GM18951 (cell line): ENCODE measurements around the gene SRRM5.
A peak's percentile ranks its signal among the peaks of the same experiment; 100 is the strongest.

Experiments used
- POLR2A ChIP-seq: IDR thresholded peaks from 4 replicates; pipeline ENCODE4 v1.6.1; 2011; ENCODE audit warnings: mild to moderate bottlenecking; ENCODE audit not compliant: insufficient read length, insufficient read depth; ENCODE audit errors: extremely low read depth
- in situ Hi-C: fragments of 300-500 bp; cut with MboI; formaldehyde crosslinking; loops from one replicate; pipeline ENCODE4 v1.12.0; 2022; ENCODE audit warnings: low sequenced_read_pairs, mixed read lengths, inconsistent platforms; ENCODE audit not compliant: unreplicated experiment

SRRM5 gene, protein sequence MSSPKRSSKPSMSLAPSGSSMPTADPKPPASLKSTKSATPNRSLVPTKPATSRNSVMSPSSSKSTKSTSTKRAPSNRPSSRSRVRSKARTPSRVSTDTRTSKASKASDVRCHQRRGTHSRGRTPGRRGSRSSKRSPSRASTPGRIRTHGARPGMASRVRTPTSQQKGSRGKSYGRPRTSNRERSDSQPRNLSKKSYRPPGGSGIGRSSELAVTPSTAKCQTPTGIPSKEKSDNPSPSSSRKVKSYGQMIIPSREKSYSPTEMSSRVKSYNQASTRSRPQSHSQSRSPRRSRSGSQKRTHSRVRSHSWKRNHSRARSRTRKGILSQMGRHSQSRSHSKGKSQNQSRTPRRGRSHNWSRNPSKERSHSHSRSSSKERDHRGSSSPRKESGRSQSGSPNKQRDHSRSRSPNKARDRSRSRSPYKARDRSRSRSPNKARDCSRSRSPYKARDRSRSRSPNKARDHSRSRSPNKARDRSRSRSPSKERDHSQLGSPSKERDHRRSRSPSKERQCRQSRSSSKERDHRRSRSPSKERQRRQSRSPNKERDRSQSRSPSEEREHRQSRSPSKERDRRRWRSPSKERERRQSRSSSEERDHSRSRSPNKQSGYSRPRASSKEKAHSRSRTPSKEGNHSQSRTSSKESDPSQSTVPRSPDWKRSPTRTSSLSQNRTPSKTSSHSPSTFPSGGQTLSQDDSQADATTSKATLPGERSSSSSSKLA

DNA sequence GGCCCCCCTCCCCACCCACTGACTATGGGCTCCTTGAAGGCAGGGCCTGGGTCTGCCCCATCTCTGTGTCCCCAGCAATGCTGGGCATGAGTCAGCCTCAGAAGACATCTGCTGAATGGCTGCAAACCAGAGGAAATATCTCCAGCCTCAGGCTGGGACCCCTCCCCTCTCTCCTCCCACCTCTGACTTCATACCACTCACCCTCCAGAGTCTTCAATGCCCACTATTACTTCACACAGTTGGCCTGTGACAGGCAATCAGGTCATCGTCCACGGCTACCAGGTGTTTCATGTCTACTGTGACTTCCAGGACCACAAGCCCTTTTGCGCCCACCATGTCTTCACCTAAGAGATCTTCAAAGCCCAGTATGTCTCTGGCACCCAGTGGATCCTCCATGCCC lies at the start of gene SRRM5:
Gene SRRM5 (plus strand): TSS at position 301 of the 400 bp plus-strand sequence. CDS start 34 bp downstream, at position 335.
- TF ChIP-seq POLR2A = no peak
- in situ Hi-C loops = no loop called here

DNA sequence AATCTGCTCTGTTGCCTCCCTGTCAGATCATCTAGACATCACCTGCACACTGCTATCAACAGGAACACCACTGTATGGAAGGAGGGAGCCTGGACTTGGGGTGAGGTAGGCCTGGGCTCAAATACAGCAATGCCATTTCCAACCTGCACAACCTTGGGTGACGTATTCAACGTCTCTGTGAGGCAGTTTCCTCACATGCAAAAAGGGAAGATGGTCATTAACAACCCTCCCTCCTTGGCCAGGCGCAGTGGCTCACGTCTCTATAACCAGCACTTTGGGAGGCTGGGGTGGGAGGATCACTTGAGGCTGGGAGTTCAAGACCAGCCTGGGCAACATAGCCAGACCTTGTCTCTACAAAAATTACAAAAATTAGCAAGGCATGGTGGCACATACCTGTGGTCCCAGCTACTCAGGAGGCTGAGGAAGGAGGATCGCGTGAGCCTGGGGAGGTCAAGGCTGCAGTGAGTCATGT lies 49.6 kb upstream of the SRRM5 start:
- TF ChIP-seq POLR2A = no peak
- in situ Hi-C loops = no loop called here

DNA sequence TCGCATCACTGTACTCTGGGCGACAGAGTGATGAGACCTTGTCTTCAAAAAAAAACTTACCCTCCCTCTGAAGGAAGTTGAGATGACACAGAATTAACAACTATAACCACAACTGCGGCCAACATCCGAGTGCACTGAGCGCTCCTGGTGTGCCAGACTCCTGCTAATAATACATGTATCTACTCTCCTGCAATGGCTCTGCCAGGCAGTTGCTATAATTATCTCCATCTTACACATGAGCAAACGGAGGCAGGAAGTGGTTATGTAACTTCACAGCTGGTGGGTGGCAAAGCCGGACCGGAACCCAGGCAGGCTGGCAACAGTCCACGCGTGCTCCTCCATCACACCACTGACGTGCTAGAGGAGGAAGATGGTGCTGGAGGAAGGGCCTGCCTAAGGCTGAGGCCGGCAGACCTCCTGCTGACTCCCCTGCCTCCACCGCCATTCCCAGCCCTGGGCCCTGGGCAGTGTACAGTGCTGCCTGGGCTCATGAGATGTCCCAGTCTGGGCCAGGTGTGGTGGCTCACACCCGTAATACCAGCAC lies 49.1 kb upstream of the SRRM5 start:
- in situ Hi-C loops = no loop called here
- no peak for TF ChIP-seq POLR2A

DNA sequence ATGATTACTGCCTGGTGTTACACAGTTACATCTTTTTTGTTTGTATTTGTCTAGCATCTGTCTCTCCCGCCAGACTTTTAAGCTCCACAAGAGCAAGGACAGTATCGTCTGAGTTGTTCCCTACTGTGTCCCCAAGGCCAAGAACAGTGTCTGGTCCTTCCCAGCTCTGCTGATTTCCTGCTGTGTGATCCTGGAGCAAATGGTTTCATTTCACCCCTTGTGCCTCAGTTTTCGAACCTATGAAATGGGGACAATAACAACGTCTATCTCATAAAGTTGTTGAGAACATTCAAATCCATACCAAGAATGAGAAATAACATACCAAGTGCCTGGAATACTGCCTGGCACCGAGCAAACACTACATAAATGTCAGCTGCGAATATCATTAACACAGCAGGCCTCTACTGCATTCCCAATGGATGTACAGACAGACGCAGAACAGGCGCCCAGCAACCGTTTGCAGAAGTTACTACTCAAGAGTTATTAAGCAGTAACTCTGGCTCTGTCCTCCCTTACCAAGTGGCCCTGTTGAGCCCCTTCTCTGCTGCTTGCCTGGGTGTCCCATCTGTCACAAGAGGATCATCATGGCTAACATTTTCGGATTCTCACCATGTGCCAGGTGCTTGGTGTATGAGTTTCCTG lies 48.0 kb upstream of the SRRM5 start:
- in situ Hi-C loops = no loop called here
- no peak for TF ChIP-seq POLR2A

DNA sequence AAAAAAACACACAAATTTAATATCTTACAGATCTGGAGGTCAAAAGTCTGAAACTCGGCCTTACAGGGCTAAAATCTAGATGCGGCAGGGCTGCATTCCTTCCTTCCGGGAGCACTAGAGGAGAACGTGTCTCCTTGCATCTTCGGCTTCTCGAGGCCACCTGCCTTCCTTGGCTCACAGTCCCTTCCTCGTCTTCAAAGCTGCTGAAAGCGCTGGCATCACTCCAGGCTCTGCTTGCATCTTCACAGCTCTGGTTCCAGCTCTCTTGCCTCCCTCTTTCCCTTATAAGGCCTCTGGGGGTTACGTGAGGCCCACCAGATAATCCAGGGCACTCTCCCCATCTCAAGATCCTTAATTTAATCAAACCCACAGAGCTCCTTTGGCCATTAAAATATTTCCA lies 47.1 kb upstream of the SRRM5 start:
- in situ Hi-C loops = no loop called here

DNA sequence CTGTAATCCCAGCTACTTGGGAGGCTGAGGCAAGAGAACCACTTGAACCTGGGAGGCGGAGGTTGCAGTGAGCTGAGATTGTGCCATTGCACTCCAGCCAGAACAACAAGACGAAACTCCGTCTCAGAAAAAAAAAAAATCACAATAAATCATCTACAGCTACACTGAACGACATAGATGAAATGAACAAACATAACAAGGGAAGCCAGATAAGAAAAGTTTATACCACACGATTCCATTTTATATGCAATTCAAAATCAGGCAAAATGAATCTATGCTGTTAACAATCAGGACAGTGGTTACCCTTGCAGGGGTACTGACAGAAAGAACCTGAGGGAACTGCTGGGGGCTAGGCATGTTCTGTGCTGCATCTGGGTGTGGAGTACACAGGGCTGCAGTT lies 42.2 kb upstream of the SRRM5 start:
- no peak for TF ChIP-seq POLR2A
- in situ Hi-C loops = no loop called here

More for the DNA sequence above, 47.1 kb upstream of the SRRM5 start:
- no peak for TF ChIP-seq POLR2A

DNA sequence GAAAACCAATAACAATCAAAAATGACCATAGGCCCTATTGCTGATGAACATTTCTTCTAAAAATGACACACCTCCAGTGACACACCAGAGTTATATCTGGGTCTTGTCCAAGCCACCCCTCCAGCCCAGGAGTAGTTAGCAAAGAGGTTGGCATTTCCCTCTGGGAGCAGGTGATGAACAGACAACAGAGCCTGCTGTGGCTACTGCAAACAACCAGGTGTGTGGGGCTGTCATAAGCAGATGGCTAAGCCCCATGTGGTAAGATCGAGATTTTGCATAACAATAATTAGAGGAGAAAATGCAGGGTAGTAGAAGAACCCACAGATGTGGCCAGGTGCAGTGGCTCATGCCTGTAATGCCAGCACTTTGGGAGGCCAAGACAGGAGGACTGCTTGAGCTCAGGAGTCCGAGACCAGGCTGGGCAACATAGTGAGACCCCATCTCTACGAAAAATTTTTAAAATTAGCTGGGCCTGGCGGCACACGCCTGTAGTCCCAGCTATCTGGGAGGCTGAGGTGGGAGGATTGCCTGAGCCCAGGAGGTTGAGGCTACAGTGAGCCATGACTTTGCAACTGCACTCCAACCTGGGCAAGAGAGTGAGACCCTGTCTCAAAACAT lies 41.6 kb upstream of the SRRM5 start:
- in situ Hi-C loops = no loop called here
- TF ChIP-seq POLR2A = no peak

DNA sequence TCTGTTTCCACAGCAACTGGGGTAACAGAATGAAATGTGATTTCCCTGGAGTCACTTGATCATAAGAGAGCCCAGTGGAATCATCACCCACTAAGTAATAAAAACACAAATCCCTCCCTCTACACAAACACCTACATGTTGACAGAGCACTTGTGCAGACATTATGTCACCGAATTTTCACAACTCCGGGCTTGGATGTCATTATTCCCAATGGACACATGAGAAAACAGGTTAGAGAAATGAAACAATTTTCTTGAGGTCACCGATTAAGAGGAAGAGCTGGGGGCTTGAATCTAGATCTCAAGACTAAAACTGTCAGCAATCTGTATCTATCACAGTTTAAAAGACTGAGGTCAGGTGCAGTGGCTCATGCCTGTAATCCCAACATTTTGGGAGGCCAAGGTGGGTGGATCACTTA lies 39.7 kb upstream of the SRRM5 start:
- TF ChIP-seq POLR2A = no peak
- in situ Hi-C loops = no loop called here

DNA sequence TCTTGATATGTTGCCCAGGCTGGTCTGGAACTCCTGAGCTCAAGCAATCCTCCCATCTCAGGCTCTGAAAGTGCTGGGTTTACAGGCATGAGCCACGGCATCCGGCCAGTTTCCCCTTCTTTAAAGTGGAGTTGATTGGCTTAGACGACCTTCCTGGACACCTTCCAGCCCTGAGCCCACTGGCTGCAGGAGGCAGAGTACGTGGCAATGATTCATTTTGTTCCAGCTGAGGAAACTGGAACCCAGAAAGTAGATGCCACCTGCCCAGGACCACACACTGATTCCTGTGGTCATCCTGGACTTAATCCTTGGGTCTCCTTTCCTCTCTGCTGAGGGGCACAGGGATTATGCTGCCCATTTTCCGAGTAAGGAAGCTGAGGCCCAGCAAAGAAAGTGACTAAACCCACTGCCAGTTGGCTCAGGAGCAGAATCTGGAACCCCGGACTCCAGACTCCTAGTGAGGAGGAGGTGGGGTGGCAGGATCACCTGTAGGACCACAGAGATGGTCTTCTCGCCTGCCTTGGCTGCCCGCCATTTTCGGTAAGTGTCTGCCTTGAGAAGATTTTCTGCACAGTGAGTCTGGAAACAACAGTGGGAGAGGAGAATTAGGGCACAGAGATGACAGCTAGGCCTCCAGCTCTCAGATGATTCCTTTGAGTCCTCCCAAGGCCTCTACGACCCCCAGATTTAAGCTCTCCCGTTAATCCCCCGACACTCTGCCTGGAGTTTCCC lies 37.3 kb upstream of the SRRM5 start:
- in situ Hi-C loops = no loop called here
- no peak for TF ChIP-seq POLR2A

DNA sequence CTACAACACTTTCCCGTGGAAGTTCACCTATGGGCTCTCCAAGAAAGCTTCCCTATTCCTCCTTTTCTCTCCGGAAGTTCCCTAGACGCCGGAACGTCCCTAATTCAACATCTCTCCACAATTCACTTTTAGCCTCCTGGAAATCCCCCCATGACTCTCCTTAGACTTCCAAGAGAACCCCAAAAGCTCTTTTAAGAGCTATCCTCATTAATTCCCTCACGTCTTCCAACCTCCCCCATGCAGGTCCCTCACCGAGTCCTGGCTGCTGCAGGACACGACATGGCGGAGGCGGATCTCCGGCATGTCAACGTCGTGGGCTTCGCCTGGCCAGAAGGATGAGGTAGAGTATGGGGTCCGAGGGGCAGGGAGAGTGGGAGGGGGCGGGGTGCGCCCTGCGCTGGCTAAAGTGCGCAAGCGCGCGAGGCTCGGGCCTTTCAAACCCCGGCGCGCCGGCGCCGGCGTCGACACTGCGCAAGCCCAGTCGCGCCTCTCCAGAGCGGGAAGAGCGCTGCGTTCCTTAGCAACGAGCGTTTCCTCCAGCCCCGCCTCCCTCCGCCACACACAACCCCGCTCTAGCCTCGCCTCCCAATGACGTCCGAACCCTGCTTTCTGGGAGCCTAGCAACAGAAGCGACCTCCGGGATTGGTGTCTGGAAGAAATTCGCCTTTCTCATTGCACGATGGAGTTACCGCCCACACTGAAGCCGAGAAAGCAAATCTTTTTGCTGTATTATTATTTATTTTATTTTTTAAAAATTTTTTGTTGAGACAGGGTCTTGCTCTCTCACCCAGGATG lies 36.5 kb upstream of the SRRM5 start, which contains the start of the genes PINLYP and XRCC1:
Gene PINLYP (plus strand): TSS at position 646 of the 795 bp plus-strand sequence. CDS start 1,391 bp downstream, outside the sequence.
Gene XRCC1 (minus strand): TSS at position 372 of the 795 bp plus-strand sequence. CDS start 69 bp downstream, at position 303.
- in situ Hi-C loops = no loop called here
- TF ChIP-seq POLR2A = peak; percentile 68
